ENCODE data around the gene ARHGEF3.

GRCh38 chr3:56825567-56826438 lies 24.1 kb upstream of the ARHGEF3 start:
- TF ChIP-seq CTCF (IDR thresholded peaks at IDR 0.05): no peak
- TF ChIP-seq EZH2 (IDR thresholded peaks at IDR 0.05): no peak
- TF ChIP-seq EZH2phosphoT487 (IDR thresholded peaks at IDR 0.05): no peak

Measured in neural progenitor cell (in vitro differentiated cells).